ENCODE measurements around the gene CD300LB. TPM values are rescaled to one million over a fixed set of nuclear protein-coding genes. Genes with fewer than 3 reads are reported as not detected.

CD300LB gene
- polyA plus RNA-seq, 1 experiment: not detected

DNA sequence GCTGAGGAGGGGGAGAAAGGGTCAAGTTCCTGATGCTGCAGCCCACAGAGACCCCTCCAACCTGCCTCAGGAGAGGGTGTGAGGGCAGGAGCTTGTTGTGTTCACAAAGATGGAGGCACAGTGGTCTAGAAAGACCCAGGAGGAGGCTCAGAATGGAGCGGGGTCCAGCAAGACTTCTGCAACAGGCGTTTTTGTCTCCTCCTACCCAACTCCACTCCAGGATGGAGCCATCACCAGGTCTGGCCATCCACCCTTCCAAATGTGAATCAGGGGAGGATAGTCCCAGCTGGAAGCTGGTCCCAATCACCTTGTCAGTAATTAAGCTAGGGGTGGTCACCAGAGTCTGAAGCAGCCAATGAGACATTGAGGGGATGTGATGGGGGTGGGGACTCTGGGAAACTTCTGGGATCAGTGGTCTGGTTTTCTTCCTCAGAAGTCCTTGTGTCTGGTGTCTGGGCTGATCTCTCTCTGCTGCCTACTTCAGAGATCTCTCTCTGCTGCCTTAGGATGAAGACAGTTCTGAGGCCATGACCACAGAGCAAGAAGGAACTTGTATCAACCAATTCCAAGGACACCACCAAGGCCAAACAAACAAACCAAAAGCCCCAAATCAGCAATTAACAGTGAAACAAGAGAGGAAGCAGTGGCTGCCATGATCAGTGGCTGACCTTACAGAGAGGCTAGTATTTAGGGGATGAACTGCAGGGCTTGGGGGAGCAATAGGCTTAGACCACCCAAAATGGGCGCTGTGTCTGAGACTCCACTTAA lies 14.5 kb downstream of the CD300LB start:
- TF ChIP-seq, protein P1, sequence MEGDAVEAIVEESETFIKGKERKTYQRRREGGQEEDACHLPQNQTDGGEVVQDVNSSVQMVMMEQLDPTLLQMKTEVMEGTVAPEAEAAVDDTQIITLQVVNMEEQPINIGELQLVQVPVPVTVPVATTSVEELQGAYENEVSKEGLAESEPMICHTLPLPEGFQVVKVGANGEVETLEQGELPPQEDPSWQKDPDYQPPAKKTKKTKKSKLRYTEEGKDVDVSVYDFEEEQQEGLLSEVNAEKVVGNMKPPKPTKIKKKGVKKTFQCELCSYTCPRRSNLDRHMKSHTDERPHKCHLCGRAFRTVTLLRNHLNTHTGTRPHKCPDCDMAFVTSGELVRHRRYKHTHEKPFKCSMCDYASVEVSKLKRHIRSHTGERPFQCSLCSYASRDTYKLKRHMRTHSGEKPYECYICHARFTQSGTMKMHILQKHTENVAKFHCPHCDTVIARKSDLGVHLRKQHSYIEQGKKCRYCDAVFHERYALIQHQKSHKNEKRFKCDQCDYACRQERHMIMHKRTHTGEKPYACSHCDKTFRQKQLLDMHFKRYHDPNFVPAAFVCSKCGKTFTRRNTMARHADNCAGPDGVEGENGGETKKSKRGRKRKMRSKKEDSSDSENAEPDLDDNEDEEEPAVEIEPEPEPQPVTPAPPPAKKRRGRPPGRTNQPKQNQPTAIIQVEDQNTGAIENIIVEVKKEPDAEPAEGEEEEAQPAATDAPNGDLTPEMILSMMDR (IDR thresholded peaks at IDR 0.05; ENCODE audit: low read depth, low read length): no peak
- Histone ChIP-seq H3K27me3 (ENCODE audit: control insufficient read depth, insufficient read depth, low read length) (no peaks in the 10 kb centered on the region), H3K27ac (ENCODE audit: low read depth, low read length) (no peak overlapping the region), H3K4me3 (ENCODE audit: low read depth, low read length) (no peak overlapping the region), H3K9me3 (ENCODE audit: control insufficient read depth, insufficient read depth, low read length) (peaks cover 26% of the 10 kb centered on the region)
- ChIA-PET POLR2A (no interaction called here), CTCF (no interaction called here)
- no peak for DNase-seq (ENCODE audit: low read depth, low spot score)

DNA sequence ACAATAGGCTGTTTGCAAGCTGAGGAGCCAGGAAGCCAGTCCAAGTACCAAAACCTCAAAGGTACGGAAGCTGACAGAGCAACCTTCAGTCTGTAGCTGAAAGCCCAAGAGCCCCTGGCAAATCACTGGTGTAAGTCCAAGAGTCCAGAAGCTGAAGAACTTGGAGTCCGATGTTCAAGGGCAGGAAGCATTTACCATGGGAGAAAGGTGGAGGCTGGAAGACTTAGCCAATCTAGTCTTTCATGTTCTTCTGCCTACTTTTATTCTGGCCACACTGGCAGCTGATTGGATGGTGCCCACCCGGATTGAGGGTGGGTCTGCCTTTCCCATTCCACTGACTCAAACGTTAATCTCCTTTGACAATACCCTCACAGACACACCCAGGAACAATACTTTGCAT lies 15.3 kb downstream of the CD300LB start:
- no peak for DNase-seq (ENCODE audit: low read depth, low spot score)
- peaks cover 18% of the 10 kb centered on the region for H3K9me3 ChIP-seq (ENCODE audit: control insufficient read depth, insufficient read depth, low read length)
- H3K27me3 ChIP-seq (ENCODE audit: control insufficient read depth, insufficient read depth, low read length): no peaks in the 10 kb centered on the region
- ChIA-PET CTCF (no interaction called here), POLR2A (no interaction called here)
- H3K4me3 ChIP-seq (ENCODE audit: low read depth, low read length): no peak overlapping the region
- TF ChIP-seq, protein P1 (IDR thresholded peaks at IDR 0.05; ENCODE audit: low read depth, low read length): no peak
- no peak overlapping the region for H3K27ac ChIP-seq (ENCODE audit: low read depth, low read length)

DNA sequence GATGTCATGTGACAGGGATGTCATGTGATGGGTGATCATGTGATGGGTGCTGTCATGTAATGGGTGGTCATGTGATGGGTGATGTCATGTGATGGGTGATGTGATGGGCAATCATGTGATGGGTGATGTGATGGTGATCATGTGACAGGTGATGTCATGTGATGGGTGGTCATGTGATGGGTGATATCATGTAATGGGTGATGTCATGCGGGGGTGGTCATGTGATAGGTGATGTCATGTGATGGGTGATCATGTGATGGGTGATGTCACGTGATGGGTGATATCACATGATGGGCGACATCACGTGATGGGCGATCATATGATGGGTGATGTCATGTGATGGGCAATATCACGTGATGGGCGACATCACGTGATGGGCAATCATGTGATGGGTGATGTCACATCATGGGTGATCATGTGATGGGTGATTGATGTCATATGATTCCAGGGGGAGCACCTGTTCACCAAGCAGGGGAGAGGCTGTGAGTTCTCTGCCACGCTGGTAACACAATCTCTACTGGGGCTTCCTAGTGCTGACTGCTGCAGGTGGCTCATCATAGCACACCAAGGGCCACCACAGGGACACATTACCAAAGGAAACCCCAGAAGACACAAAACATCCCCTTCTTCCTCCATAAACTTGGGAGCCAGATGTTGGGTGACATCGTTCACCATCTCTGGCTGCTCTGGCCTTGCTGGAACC lies 16.5 kb downstream of the CD300LB start:
- POLR2A ChIA-PET: no interaction called here
- no peaks in the 10 kb centered on the region for H3K27me3 ChIP-seq (ENCODE audit: control insufficient read depth, insufficient read depth, low read length)
- no peak for DNase-seq (ENCODE audit: low read depth, low spot score)
- H3K4me3 ChIP-seq (ENCODE audit: low read depth, low read length): no peak overlapping the region
- TF ChIP-seq, protein P1 (IDR thresholded peaks at IDR 0.05; ENCODE audit: low read depth, low read length): no peak
- H3K9me3 ChIP-seq (ENCODE audit: control insufficient read depth, insufficient read depth, low read length): peaks cover 16% of the 10 kb centered on the region; the same call in 1 of the 2 replicates
- no peak overlapping the region for H3K27ac ChIP-seq (ENCODE audit: low read depth, low read length)
- CTCF ChIA-PET: no interaction called here

DNA sequence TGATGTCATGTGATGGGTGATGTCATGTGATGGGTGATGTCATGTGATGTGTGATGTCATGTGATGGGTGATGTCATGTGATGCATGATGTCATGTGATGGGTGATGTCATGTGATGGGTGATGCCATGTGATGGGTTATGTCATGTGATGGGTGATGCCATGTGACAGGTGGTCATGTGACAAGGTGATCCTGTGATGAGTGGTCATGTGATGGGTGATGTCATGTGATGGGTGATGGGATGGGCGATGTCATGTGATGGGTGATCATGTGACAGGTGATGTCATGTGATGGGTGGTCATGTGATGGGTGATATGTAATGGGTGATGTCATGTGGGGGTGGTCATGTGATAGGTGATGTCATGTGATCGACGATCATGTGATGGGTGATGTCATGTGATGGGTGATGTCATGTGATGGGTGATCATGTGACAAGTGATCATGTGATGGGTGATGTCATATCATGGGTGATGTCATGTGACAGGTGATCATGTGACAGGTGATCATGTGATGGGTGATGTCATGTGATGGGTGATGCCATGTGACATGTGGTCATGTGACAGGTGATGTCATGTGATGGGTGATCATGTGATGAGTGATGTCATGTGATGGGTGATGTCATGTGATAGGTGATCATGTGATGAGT lies 17.2 kb downstream of the CD300LB start:
- TF ChIP-seq, protein P1 (IDR thresholded peaks at IDR 0.05; ENCODE audit: low read depth, low read length): no peak
- DNase-seq (ENCODE audit: low read depth, low spot score): no peak
- ChIA-PET CTCF (no interaction called here), POLR2A (no interaction called here)
- peaks cover 16% of the 10 kb centered on the region; the same call in 1 of the 2 replicates for H3K9me3 ChIP-seq (ENCODE audit: control insufficient read depth, insufficient read depth, low read length)
- no peak overlapping the region for H3K27ac ChIP-seq (ENCODE audit: low read depth, low read length)
- no peak overlapping the region for H3K4me3 ChIP-seq (ENCODE audit: low read depth, low read length)
- no peaks in the 10 kb centered on the region for H3K27me3 ChIP-seq (ENCODE audit: control insufficient read depth, insufficient read depth, low read length)

DNA sequence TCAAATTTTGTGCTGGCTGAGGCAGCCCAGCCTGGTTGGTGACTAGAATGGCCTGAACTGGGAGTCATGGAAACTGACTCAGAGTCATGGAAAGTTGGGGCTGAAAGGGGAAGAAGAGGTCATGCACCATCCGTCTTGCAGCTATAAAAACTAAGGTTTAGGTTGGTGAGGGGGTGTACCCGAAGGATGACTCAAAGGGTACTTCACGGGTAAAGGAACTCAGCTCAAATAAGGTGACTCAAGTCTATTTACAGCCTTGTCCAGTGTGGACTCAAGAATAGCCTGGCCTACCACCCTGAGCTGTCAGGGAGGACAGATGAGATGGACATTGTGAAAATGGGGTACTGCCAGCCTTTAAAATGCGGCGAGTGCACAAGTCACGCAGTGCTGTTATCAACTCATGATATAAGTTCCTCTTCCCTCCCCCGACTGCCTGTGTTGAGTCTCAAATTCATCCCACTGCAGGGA lies 18.6 kb downstream of the CD300LB start:
- Histone ChIP-seq H3K4me3 (ENCODE audit: low read depth, low read length) (no peak overlapping the region), H3K27me3 (ENCODE audit: control insufficient read depth, insufficient read depth, low read length) (no peaks in the 10 kb centered on the region), H3K27ac (ENCODE audit: low read depth, low read length) (no peak overlapping the region), H3K9me3 (ENCODE audit: control insufficient read depth, insufficient read depth, low read length) (peaks cover 16% of the 10 kb centered on the region; the same call in 1 of the 2 replicates)
- TF ChIP-seq, protein P1 (IDR thresholded peaks at IDR 0.05; ENCODE audit: low read depth, low read length): no peak
- ChIA-PET CTCF (no interaction called here), POLR2A (no interaction called here)
- no peak for DNase-seq (ENCODE audit: low read depth, low spot score)

All from AG04450 (cell line).